IMR-90 (cell line): ENCODE data around the gene CD9.

Source experiments
- BHLHE40 ChIP-seq: fragments of 150-350 bp; IDR thresholded peaks from 2 replicates; pipeline ENCODE4 v1.6.1; 2016; ENCODE audit warnings: mild to moderate bottlenecking, low read depth, low read length
- CEBPB ChIP-seq: IDR thresholded peaks from 2 replicates; pipeline ENCODE4 v1.6.1; 2012; ENCODE audit warnings: low read depth, low read length, improper control_type of control experiment
- CHD1 ChIP-seq: IDR thresholded peaks from 2 replicates; pipeline ENCODE4 v1.6.1; 2012; ENCODE audit warnings: low read depth, low read length, improper control_type of control experiment
- CTCF ChIP-seq: conservative IDR thresholded peaks from 2 replicates; pipeline ENCODE4 v1.5.1; 2012; ENCODE audit warnings: mild to moderate bottlenecking, low read depth, low read length, improper control_type of control experiment
- FOS ChIP-seq: fragments of 150-350 bp; IDR thresholded peaks from 2 replicates; pipeline ENCODE4 v1.6.1; 2016; ENCODE audit warnings: low read depth, low read length
- MAFK ChIP-seq: IDR thresholded peaks from 2 replicates; pipeline ENCODE4 v1.6.1; 2012; ENCODE audit warnings: low read depth, low read length, improper control_type of control experiment
- MAZ ChIP-seq: IDR thresholded peaks from 2 replicates; pipeline ENCODE4 v1.6.1; 2012; ENCODE audit warnings: low read depth, mild to moderate bottlenecking, low read length, improper control_type of control experiment, moderate library complexity, borderline replicate concordance
- POLR2A ChIP-seq: IDR thresholded peaks from 2 replicates; pipeline ENCODE4 v1.6.1; 2012; ENCODE audit warnings: mild to moderate bottlenecking, low read depth, low read length
- RAD21 ChIP-seq: IDR thresholded peaks from 2 replicates; pipeline ENCODE4 v1.6.1; 2012; ENCODE audit warnings: low read length, improper control_type of control experiment
- RFX5 ChIP-seq: IDR thresholded peaks from 2 replicates; pipeline ENCODE4 v1.8.0; 2012; ENCODE audit warnings: low read depth, mild to moderate bottlenecking, low read length, moderate library complexity
- SMC3 ChIP-seq: fragments of 150-350 bp; IDR thresholded peaks from 2 replicates; pipeline ENCODE4 v1.6.1; 2016; ENCODE audit warnings: low read depth, mild to moderate bottlenecking, antibody characterized with exemption, low read length, moderate library complexity
- USF2 ChIP-seq: fragments of 150-350 bp; IDR thresholded peaks from 2 replicates; pipeline ENCODE4 v1.6.1; 2017; ENCODE audit warnings: mild to moderate bottlenecking, antibody characterized with exemption, low read length, low read depth
- TF ChIP-seq, protein P1 (sequence below): fragments of 150-350 bp; IDR thresholded peaks from 2 replicates; pipeline ENCODE4 v1.6.1; 2016; ENCODE audit warnings: low read depth, mild to moderate bottlenecking, low read length, moderate library complexity, borderline replicate concordance

DNA sequence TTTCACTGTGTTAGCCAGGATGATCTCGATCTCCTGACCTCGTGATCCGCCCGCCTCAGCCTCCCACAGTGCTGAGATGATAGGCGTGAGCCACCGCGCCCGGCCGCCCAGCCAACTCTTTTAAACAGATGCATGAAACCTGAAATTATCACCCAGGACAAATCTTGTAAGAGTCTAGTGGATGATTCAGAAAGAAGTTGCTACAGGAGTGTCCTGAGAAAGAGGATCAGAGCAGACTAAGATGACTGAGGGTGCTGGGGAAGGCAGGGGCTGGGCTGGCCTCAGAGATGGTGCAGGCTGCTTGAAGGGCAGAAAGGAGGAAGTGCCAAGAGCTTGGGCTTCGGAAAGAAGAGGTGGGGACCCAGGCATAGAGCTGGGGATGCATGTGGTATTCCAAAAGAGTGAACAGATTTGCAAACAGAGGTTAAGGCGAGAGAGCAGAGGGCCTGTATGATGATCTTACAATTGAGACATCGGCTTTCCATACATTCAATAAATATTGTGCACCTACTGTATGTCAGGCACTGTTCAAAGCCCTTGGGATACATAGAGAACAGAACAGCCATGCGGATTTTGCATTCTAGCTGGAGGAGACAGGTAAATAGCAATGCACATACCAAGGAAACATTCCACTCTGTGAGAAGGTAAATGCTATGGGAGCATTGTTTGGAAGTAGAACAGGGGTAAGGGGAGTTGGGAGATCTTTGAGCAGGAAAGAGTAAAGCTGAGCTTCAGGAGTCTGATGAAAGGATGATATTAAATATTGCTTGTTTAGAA lies 7.4 kb upstream of the CD9 start:
- TF ChIP-seq CTCF (no peak), CEBPB (no peak), RFX5 (no peak), RAD21 (no peak), POLR2A (no peak), FOS (no peak), USF2 (no peak), MAFK (no peak), SMC3 (no peak), CHD1 (no peak), MAZ (no peak), BHLHE40 (no peak)
- TF ChIP-seq, protein P1, sequence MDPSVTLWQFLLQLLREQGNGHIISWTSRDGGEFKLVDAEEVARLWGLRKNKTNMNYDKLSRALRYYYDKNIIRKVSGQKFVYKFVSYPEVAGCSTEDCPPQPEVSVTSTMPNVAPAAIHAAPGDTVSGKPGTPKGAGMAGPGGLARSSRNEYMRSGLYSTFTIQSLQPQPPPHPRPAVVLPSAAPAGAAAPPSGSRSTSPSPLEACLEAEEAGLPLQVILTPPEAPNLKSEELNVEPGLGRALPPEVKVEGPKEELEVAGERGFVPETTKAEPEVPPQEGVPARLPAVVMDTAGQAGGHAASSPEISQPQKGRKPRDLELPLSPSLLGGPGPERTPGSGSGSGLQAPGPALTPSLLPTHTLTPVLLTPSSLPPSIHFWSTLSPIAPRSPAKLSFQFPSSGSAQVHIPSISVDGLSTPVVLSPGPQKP: no peak
